GM11168 (cell line): Measurements from ENCODE around the gene KIF5C.

Experiments used
- in situ Hi-C: fragments of 300-500 bp; cut with MboI; formaldehyde crosslinking; loops from one replicate; pipeline ENCODE4 v1.12.0; 2022; ENCODE audit warnings: low sequenced_read_pairs; ENCODE audit not compliant: unreplicated experiment

Gene KIF5C

DNA sequence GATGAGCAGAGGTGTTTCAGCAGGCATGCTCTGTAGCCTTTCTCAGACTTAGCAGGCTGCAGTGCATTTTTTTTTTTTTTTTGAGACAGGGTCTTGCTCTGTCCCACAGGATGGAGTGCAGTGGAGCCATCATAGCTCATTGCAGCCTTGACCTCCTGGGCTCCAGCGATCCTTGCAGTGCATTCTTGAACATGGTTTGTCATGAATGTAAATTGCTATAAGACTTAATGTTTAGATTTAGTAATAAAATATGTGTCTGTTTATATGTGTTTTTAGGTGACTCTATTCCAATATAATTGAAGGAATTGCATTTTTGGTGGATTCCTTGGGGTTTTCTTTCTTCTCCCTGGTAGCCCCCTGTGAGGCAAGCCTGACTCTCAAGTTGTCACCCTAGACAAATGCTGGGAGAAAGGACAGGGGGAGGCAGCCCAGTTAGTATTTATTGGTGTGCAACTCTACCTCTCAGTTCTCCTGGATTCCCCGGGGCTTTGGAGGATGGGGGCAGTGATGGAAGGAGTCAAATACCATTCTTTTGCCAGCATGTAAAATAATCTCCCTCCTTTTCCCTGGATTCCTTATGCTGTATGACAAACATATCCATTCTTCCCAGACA, 186.2 kb downstream of the KIF5C start:
- in situ Hi-C loops: no loop called here

DNA sequence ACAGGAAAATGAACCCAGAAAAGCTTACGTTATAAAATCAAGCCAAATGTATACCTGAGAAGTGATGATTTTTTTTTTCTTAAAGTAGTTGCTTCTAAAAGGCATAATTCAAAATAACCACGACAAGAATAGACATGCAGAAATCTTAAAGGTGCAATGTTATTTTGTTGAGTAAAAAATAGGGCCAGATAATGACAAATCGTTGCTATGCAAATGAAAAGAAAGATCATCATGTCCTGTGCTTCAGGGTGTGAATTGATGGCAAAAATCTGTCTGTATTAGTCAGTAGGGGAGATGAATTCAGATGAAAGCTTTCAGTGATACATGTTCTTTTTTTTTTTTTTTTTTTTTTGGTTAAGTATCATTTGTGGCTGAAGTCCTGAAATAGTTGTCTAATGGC, 187.5 kb downstream of the KIF5C start:
- in situ Hi-C loops: no loop called here

DNA sequence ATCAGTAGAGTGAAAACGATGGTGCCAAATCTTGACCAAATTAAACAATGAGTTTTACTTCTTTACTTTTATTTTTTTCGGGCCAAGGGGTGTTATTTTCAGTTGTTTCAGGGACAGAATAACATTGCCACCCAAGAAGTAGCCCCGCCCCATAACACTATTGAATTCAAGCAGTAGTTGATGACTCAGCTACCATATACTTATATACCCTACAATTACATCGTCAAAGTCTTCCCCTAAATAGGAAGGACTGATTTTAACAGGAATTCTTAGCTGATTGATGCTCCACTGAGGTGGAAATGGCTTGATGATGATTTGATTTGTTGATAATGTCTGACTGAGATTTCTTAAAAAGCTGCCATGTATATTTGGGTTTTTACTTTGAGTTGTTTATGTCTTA, 188.2 kb downstream of the KIF5C start:
- in situ Hi-C loops: no loop called here

DNA sequence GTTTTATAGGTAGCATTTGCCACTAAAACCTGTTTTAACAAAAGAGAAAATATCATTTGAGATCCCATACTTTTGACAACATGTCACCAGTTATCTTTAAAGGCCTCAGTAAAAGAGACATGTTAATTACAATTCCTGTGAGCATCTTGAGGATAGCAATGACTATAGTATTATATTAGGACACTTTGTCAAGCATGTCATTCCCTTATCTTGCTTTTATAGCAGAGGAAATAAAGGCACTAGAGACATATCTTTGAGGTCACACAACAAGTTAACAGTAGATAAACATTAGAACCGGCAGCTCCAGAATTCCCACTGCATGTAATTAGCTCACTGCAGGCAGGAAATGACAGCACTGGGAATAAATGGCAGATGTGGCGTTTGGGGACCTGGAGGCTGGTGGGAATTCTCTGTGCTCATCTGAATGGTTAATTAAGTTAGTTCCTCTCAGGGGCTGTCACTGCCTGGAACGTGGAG, 189.4 kb downstream of the KIF5C start:
- in situ Hi-C loops: no loop called here

DNA sequence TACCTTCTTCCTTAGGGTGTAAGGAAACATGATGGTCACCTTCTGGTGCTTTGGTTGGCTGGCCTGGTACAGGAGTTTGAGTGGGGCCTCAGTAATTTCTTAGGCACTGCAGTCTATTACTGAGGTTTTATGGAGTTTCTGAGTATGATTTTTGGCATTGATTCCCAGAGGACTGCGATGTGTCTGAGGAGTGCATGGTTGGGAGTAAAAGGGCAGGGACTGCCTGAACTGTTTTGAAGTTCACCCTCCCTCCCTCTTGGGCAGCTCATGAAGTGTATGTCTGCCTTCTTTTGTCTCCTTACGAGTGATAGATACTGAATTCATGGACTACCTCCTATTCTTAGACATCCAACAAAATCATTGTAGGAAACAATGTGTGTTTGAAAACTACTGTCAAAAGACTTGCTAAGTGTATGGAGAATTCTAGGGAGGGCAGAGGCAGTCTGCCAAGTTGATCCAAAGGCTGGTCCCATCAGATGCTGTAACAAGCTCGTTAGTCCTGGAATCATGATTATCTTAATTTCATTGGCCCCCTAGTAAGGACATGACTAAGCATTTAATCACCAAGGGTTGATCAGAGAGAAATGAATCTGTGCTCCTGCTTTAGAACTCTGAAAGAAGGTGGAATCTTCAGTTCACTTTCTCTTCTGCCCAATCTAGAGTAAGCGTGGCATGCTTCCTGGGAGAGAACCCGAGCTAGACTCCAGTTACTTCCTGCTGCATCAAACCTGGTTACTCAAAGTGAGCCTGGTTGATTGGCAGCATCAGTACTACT, 190.0 kb downstream of the KIF5C start:
- in situ Hi-C loops: no loop called here

DNA sequence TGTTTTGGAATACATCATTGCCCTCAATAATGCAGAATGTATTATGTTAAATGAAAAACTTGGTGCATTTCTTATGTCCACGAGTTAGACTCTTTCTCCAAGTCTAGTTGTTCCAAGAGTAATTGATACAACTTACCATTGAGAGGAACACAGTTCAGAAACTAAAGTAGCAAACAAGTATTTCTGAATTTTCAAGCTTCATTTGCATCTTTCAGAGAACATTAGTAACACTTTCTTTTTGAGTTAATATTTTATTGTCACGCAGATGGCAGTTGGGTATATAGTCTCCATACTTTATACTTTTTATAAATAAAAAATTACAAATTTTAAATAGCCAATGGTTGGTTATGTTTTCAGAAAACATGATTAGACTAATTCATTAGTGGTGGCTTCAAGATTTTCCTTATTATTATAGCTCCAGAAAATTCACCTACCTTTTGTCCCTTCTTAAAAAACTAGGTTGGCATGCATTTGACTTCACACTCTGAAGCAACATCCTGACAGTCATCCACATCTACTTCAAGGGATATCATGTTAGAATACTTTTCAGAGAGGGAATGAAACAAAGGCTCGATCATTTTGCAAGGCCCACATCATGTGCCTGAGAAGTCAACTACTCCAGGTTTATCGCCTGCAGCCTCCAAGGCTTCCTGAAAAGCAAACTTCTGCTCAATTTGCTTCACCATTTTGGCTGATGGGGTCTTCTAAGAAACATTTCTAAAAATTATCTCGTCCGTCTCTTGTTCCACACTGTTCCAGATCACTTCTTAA, 193.4 kb downstream of the KIF5C start:
- in situ Hi-C loops: no loop called here

DNA sequence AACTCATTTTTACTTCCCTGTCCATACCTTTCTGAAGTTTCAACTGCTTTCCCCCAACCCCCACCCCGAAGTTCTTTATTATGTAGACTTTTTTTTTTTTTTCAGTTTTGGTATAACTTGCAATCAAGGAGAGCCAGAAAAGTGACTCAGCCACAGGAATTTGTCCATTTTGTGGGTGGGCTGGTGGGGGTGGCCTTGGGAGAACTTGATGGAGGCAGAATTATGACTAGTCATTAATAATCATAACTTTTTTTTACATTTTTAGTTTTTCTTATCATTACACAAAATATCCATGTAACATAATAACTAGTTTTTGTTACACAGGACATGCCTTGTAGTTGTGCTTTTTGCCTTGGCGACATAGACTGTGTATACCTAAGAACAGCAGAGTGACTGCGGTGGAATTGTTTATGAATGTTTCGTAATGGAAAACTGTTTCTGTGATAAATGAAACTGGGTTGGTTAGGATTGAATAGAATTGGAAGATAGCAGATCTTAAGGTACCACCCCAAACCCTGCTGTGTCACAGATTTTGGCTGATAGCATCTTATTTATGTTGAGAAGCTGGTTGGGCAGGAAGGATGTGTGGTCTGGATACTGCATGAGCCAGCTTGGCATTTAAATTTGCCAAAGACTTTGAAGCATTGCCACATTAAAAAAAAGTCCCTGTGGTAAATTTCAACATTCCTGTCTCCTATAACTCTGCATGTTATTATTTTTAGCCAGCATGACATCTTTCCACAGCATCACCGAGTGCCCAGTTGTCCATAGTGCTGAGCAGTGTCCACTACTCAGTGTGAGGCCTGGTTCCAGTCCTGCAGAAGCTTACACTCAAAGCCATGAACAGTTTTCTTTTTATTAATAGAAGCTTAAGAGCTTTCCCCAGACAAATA, 194.2 kb downstream of the KIF5C start:
- in situ Hi-C loops: no loop called here

DNA sequence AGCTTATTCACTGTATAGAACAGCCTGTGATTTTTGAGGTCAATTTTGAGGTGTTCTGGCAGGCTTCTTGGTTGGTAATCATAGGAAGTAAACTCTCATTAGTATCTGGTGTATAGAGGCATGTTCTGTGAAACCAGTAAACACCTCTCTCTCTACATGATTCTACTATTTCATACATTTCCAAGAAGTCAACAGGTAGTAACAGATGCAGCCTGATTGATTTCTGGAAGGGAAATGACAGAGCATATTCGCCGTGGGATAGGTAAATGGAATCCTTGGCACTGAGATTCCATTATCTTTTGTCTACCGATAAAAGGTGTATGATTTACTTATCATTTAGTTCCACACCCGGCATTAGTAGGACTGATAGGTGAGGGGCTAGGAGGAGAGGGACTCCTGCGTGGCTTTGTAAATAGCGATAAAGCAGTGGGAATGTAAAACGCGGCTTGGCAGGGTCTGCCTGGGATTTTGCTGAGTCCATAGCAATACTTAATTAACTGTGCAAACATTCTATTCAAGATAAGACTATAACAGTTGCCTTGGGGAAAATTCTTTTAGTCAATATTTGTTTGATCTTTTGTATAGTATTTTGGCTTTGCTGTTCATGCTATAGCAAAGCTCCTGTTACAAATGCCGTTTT, 195.8 kb downstream of the KIF5C start:
- in situ Hi-C loops: no loop called here

DNA sequence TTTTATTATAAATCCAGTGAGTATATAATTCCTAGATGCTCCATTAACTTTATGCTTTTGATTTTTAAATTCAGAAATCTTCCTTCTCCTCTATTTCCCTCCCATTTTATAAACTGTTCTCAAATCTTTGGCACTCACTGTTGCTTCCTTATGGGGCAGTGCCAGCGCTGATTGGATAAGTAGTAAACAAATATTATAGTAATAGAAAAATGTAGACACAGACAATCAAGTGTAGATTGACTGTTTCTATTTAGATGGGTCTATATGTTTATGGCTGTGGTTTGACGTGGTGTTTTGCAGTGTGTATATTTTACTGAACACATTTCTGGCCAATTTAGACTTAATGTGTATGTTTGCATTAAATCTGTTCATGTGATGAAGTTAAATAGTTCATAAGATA, 200.1 kb downstream of the KIF5C start:
- in situ Hi-C loops: no loop called here

DNA sequence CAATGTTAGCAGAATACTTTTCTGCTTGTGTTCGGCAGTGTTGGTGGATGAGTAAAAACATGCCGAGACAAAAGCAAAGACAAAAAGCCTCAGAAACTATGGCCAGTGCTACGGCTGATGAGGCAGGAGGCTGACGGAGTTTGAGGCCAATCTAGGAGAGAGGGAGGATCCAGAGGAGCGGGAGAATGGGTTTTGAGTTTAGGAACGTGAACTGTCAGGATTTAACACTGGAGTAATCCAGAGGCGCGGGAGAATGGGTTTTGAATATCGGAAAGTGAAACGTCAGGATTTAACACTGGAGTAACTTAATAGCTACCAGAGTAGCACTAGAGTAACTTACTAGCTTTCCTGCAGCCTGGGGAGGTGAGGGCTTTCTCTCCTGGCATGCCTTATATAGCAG, 200.8 kb downstream of the KIF5C start:
- in situ Hi-C loops: no loop called here
